ENCODE measurements around the gene DUSP19.

The DUSP19 gene

GRCh38 chr2:183126635-183127034 lies 48.1 kb downstream of the DUSP19 start:
- DNase-seq = no peak

GRCh38 chr2:183134016-183134415 lies 55.5 kb downstream of the DUSP19 start:
- no peak for DNase-seq

GRCh38 chr2:183148955-183149354 lies 70.4 kb downstream of the DUSP19 start:
- no peak for DNase-seq

GRCh38 chr2:183149489-183149888 lies 70.9 kb downstream of the DUSP19 start:
- peak; percentile 11 for DNase-seq

All from eye (tissue), 1 donor.